ENCODE data around the gene NUMB.

The NUMB gene

DNA sequence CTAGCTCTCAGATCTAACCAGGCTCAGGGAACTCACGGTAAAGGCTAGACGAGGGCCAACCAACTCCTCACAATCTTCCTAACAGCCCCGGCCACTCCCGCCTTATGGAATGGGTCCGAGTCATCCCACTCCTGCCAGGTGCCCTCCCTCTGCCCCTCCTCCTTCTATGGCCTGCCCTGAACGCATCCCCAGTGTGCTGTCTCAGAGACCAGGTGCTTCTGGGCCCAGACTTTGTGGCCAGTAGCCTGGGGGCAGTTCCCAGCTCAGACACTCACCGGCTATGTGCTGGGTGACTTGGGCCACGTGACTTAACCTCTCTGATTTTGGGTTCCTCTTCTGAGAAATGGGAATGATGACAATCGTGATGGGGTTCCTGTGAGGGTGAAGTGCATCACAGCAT lies 198.5 kb downstream of the NUMB start:
- no peaks in the 10 kb centered on the region for H3K36me3 ChIP-seq (ENCODE audit: control insufficient read depth in 2 of 2, insufficient read depth in 2 of 2, low read length in 2 of 2)
- H3K9me3 ChIP-seq (ENCODE audit: control insufficient read depth in 2 of 2, low read length in 2 of 2), result no peaks in the 10 kb centered on the region
- no peaks in the 10 kb centered on the region for H3K27me3 ChIP-seq (ENCODE audit: control insufficient read depth in 2 of 2, insufficient read depth in 2 of 2, low read length in 2 of 2)
- H3K4me1 ChIP-seq (ENCODE audit: control insufficient read depth in 2 of 2, insufficient read depth in 2 of 2, low read length in 2 of 2), result no peaks in the 10 kb centered on the region
- H3K9ac ChIP-seq (ENCODE audit: low read depth in 1 of 2, low read length in 2 of 2), result no peak overlapping the region
- H3K4me3 ChIP-seq (ENCODE audit: low read length in 2 of 2), result no peak overlapping the region
- no peak overlapping the region for H3K27ac ChIP-seq (ENCODE audit: low read depth in 2 of 2, low read length in 2 of 2)

DNA sequence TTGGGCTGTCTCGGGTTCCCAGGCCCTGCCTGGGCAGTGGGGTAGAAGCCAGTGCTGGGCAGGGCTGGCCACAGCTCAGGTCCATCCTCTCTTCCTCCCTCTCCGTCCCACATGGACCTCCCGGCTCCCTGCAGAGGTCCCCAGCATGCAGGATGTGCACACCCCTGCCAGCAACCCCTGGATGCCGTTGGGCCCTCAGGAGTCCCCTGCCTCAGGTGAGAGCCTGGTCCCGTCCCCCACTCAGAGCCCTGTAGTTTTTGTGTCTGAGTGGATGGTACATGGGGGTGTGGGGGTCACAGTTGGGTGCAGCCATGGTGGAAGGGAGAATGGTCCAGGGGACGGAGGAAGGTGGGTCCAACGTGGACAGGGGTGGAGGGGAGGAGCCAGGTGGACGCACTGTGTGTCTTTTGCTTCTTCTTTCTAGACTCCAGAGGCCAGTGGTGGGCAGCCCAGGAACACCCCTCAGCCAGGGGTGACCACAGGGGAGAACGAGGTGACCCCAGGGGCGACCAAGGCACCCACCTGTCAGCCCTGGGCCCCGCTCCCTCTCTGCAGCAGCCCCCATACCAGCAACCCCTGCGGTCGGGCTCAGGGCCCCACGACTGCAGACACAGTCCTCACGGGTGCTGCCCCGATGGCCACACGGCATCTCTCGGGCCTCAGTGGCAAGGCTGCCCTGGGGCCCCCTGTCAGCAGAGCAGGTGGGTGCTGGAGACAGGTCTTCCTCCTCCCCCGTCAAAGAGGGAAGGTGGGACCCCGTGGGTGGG lies 199.3 kb downstream of the NUMB start:
- H3K9ac ChIP-seq (ENCODE audit: low read depth in 1 of 2, low read length in 2 of 2), result no peak overlapping the region
- no peak overlapping the region for H3K27ac ChIP-seq (ENCODE audit: low read depth in 2 of 2, low read length in 2 of 2)
- H3K36me3 ChIP-seq (ENCODE audit: control insufficient read depth in 2 of 2, insufficient read depth in 2 of 2, low read length in 2 of 2), result no peaks in the 10 kb centered on the region
- no peak overlapping the region for H3K4me3 ChIP-seq (ENCODE audit: low read length in 2 of 2)
- H3K9me3 ChIP-seq (ENCODE audit: control insufficient read depth in 2 of 2, low read length in 2 of 2), result no peaks in the 10 kb centered on the region
- H3K4me1 ChIP-seq (ENCODE audit: control insufficient read depth in 2 of 2, insufficient read depth in 2 of 2, low read length in 2 of 2), result no peaks in the 10 kb centered on the region
- H3K27me3 ChIP-seq (ENCODE audit: control insufficient read depth in 2 of 2, insufficient read depth in 2 of 2, low read length in 2 of 2), result no peaks in the 10 kb centered on the region

DNA sequence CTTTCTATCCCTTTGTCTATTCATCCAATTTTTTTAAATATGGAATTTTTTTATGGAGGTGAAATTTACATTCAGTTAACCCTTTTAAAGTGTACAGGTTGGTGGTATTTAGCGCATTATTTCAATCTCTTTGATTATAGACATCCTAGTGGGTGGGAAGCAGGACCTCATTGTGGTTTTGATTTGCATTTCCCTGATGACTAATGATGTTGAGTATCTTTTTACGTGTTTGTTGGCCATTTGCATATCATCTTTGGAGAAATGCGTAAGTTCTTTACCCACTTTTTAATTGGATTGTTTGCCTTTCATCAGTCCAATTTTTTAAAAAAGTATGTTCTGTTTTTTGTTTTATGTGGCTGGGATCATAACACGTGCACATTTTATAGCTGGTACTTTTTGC lies 200.3 kb downstream of the NUMB start:
- H3K9ac ChIP-seq (ENCODE audit: low read depth in 1 of 2, low read length in 2 of 2), result no peak overlapping the region
- no peaks in the 10 kb centered on the region for H3K9me3 ChIP-seq (ENCODE audit: control insufficient read depth in 2 of 2, low read length in 2 of 2)
- no peaks in the 10 kb centered on the region for H3K4me1 ChIP-seq (ENCODE audit: control insufficient read depth in 2 of 2, insufficient read depth in 2 of 2, low read length in 2 of 2)
- H3K36me3 ChIP-seq (ENCODE audit: control insufficient read depth in 2 of 2, insufficient read depth in 2 of 2, low read length in 2 of 2), result no peaks in the 10 kb centered on the region
- H3K4me3 ChIP-seq (ENCODE audit: low read length in 2 of 2), result no peak overlapping the region
- H3K27me3 ChIP-seq (ENCODE audit: control insufficient read depth in 2 of 2, insufficient read depth in 2 of 2, low read length in 2 of 2), result no peaks in the 10 kb centered on the region
- no peak overlapping the region for H3K27ac ChIP-seq (ENCODE audit: low read depth in 2 of 2, low read length in 2 of 2)

DNA sequence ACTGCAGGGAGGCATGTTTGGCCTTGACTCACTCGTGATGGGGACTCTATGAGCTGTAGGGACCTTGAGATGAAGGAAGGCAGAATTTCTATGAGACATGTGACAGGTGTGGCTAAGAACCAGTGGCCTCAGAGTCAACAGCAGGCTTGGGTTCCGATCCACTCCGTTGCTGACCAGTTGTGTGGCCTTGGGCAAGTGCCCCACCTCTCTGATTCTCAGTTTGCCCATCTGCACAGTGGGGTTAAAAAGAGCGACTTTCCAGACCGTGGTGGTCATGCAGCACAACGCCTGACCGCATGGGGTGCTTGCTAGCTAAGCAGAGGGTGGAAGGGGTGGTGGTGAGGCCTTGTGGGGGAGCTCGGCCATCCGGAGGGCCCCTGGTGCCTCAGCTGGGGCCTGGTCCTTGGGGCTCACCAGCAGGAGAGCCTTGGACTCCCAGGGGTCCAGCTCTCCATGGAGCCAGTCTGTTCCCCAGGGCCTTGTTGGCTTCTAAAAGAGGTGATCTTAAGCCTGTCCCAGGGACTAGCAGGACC lies 202.6 kb downstream of the NUMB start:
- Histone ChIP-seq H3K4me3 (ENCODE audit: low read length in 2 of 2) (no peak overlapping the region), H3K36me3 (ENCODE audit: control insufficient read depth in 2 of 2, insufficient read depth in 2 of 2, low read length in 2 of 2) (no peaks in the 10 kb centered on the region), H3K9ac (ENCODE audit: low read depth in 1 of 2, low read length in 2 of 2) (no peak overlapping the region), H3K4me1 (ENCODE audit: control insufficient read depth in 2 of 2, insufficient read depth in 2 of 2, low read length in 2 of 2) (no peaks in the 10 kb centered on the region), H3K27me3 (ENCODE audit: control insufficient read depth in 2 of 2, insufficient read depth in 2 of 2, low read length in 2 of 2) (no peaks in the 10 kb centered on the region), H3K9me3 (ENCODE audit: control insufficient read depth in 2 of 2, low read length in 2 of 2) (no peaks in the 10 kb centered on the region), H3K27ac (ENCODE audit: low read depth in 2 of 2, low read length in 2 of 2) (no peak overlapping the region)

DNA sequence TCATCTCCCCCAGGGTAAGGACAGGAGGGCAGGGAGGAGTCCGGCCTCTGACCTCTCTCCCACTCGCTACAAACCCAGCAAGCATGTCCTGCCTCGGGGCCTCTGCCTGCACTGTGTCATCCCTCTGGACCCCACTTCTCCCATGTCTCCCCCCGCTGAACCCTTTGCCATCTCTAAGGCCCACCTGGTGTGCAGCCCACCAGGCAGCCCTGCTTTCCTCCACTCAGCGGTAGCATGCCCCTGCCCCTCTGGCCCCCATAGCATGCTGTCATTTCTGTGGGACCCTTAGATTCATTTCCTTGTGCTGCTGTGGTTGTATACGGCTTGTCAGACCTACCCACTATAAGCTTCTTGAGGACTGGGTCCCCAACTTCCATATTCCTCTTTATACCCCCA lies 203.3 kb downstream of the NUMB start:
- H3K36me3 ChIP-seq (ENCODE audit: control insufficient read depth in 2 of 2, insufficient read depth in 2 of 2, low read length in 2 of 2), result no peaks in the 10 kb centered on the region

DNA sequence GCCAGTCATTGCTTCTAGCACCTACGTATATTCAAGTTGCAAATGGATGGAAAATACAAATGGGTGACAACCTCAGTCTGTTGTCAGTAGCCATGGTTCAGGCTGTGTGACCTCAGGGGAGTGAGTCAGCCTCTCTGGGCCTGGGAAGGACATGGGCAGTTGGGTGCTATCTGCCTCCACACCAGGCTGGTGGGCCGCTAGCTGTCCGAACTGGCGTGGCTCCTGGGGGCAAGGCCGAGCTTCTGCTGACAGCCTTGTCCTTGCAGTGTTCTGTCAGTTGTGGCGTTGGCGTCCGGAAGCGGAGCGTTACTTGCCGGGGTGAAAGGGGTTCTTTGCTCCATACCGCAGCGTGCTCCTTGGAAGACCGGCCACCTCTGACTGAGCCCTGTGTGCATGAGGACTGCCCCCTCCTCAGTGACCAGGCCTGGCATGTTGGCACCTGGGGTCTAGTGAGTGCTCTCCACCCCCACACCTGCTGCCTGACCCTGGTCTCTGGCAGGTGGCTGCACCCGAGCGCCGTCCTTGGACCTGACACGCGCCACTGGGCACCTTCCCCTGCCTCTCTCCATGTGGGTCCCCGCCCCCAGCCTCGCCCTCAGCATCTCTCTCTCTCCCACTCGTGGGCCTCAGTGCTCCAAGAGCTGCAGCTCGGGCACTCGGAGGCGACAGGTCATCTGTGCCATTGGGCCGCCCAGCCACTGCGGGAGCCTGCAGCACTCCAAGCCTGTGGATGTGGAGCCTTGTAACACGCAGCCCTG lies 203.9 kb downstream of the NUMB start:
- Histone ChIP-seq H3K9ac (ENCODE audit: low read depth in 1 of 2, low read length in 2 of 2) (no peak overlapping the region), H3K27ac (ENCODE audit: low read depth in 2 of 2, low read length in 2 of 2) (no peak overlapping the region), H3K9me3 (ENCODE audit: control insufficient read depth in 2 of 2, low read length in 2 of 2) (no peaks in the 10 kb centered on the region), H3K36me3 (ENCODE audit: control insufficient read depth in 2 of 2, insufficient read depth in 2 of 2, low read length in 2 of 2) (no peaks in the 10 kb centered on the region), H3K4me1 (ENCODE audit: control insufficient read depth in 2 of 2, insufficient read depth in 2 of 2, low read length in 2 of 2) (no peaks in the 10 kb centered on the region), H3K27me3 (ENCODE audit: control insufficient read depth in 2 of 2, insufficient read depth in 2 of 2, low read length in 2 of 2) (no peaks in the 10 kb centered on the region), H3K4me3 (ENCODE audit: low read length in 2 of 2) (no peak overlapping the region)

More for the DNA sequence above, 203.3 kb downstream of the NUMB start:
- Histone ChIP-seq H3K4me1 (ENCODE audit: control insufficient read depth in 2 of 2, insufficient read depth in 2 of 2, low read length in 2 of 2) (no peaks in the 10 kb centered on the region), H3K4me3 (ENCODE audit: low read length in 2 of 2) (no peak overlapping the region), H3K27ac (ENCODE audit: low read depth in 2 of 2, low read length in 2 of 2) (no peak overlapping the region), H3K9me3 (ENCODE audit: control insufficient read depth in 2 of 2, low read length in 2 of 2) (no peaks in the 10 kb centered on the region), H3K27me3 (ENCODE audit: control insufficient read depth in 2 of 2, insufficient read depth in 2 of 2, low read length in 2 of 2) (no peaks in the 10 kb centered on the region), H3K9ac (ENCODE audit: low read depth in 1 of 2, low read length in 2 of 2) (no peak overlapping the region)

DNA sequence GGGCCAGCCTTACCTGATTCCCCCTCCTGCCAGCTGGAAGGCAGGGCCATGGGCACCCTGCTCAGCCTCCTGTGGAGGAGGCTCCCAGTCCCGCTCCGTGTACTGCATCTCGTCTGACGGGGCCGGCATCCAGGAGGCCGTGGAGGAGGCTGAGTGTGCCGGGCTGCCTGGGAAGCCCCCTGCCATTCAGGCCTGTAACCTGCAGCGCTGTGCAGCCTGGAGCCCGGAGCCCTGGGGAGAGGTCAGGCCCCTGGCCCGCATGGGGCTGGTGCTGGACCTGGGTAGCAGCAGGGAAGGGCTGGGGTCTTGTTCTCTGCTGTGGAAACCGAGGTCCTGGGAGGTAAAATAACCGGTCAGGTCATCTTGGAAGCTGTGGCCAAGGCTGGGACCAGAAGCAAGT lies 204.6 kb downstream of the NUMB start:
- Histone ChIP-seq H3K27me3 (ENCODE audit: control insufficient read depth in 2 of 2, insufficient read depth in 2 of 2, low read length in 2 of 2) (no peaks in the 10 kb centered on the region), H3K36me3 (ENCODE audit: control insufficient read depth in 2 of 2, insufficient read depth in 2 of 2, low read length in 2 of 2) (no peaks in the 10 kb centered on the region), H3K9ac (ENCODE audit: low read depth in 1 of 2, low read length in 2 of 2) (no peak overlapping the region), H3K4me3 (ENCODE audit: low read length in 2 of 2) (no peak overlapping the region), H3K9me3 (ENCODE audit: control insufficient read depth in 2 of 2, low read length in 2 of 2) (no peaks in the 10 kb centered on the region), H3K27ac (ENCODE audit: low read depth in 2 of 2, low read length in 2 of 2) (no peak overlapping the region), H3K4me1 (ENCODE audit: control insufficient read depth in 2 of 2, insufficient read depth in 2 of 2, low read length in 2 of 2) (no peaks in the 10 kb centered on the region)

DNA sequence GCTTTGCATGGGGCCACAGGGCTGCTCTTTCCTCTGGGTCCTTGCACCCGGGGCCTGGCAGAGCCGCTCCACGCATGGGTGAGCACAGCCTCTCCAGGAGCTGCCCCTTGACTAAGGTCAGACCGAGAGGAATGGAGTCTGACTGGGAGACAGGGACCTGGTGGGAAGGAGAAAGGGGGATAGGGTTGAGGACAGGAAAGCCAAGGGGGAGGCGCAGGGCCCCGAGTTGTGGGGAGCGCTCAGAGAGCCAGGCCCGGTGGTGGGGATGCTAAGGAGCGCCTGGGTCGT lies 205.1 kb downstream of the NUMB start:
- H3K4me1 ChIP-seq (ENCODE audit: control insufficient read depth in 2 of 2, insufficient read depth in 2 of 2, low read length in 2 of 2), result no peaks in the 10 kb centered on the region
- no peaks in the 10 kb centered on the region for H3K9me3 ChIP-seq (ENCODE audit: control insufficient read depth in 2 of 2, low read length in 2 of 2)
- no peaks in the 10 kb centered on the region for H3K27me3 ChIP-seq (ENCODE audit: control insufficient read depth in 2 of 2, insufficient read depth in 2 of 2, low read length in 2 of 2)
- H3K9ac ChIP-seq (ENCODE audit: low read depth in 1 of 2, low read length in 2 of 2), result no peak overlapping the region
- H3K36me3 ChIP-seq (ENCODE audit: control insufficient read depth in 2 of 2, insufficient read depth in 2 of 2, low read length in 2 of 2), result no peaks in the 10 kb centered on the region
- no peak overlapping the region for H3K4me3 ChIP-seq (ENCODE audit: low read length in 2 of 2)
- no peak overlapping the region for H3K27ac ChIP-seq (ENCODE audit: low read depth in 2 of 2, low read length in 2 of 2)

DNA sequence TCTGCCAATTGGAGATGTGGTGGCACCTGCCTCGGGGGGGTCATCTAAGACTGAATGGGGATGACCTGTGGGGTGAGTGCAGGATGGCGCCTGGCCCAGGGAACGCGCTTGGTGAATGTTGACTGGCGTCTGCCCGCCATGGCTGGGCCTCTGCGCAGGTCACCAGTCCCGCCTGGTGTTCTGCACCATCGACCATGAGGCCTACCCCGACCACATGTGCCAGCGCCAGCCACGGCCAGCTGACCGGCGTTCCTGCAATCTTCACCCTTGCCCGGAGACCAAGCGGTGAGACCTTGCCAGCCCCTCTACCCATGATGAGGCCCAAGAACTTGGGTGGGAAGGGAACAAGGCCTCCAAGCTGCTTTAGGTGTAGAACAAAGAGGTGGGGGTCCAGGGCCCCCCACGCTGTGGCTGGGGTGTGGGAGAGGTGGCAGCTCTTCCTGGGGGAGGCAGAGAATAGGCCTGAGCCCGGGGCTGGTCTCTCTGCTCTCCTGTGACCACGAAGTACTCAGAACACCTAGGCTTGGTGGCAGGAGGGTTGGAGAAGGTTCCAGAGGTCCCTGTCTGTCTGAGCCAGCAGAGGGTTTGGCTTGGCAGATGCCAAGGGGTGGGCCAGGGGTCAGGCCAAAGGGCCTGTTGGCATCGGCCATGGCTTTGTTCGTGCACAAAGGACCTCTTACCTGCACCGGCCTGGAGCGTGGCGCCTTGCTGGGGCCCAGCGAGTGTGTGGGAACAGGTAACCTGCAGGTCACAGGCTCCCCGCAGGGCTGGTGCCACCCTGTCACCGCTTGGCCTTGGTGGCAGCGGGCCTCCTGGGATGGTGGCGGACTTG lies 205.6 kb downstream of the NUMB start:
- H3K4me3 ChIP-seq (ENCODE audit: low read length in 2 of 2), result no peak overlapping the region
- H3K9ac ChIP-seq (ENCODE audit: low read depth in 1 of 2, low read length in 2 of 2), result no peak overlapping the region
- H3K9me3 ChIP-seq (ENCODE audit: control insufficient read depth in 2 of 2, low read length in 2 of 2), result no peaks in the 10 kb centered on the region
- no peaks in the 10 kb centered on the region for H3K4me1 ChIP-seq (ENCODE audit: control insufficient read depth in 2 of 2, insufficient read depth in 2 of 2, low read length in 2 of 2)
- no peaks in the 10 kb centered on the region for H3K27me3 ChIP-seq (ENCODE audit: control insufficient read depth in 2 of 2, insufficient read depth in 2 of 2, low read length in 2 of 2)
- H3K36me3 ChIP-seq (ENCODE audit: control insufficient read depth in 2 of 2, insufficient read depth in 2 of 2, low read length in 2 of 2), result no peaks in the 10 kb centered on the region
- H3K27ac ChIP-seq (ENCODE audit: low read depth in 2 of 2, low read length in 2 of 2), result no peak overlapping the region

All from mucosa of rectum (tissue), 2 donors.